ENCODE results near the gene CHD6. TPM values are rescaled to one million over a fixed set of nuclear protein-coding genes. Genes with fewer than 3 reads are reported as not detected.

The CHD6 gene
- total RNA-seq, 4 donors from 2014 or later = 32.5 to 37.7 (median 35.0) TPM

GRCh38 chr20:41367956-41368355 lies 250.2 kb downstream of the CHD6 start:
- WGBS = 94% methylated on average over 3 of the region's 3 CpGs
- TF ChIP-seq POLR2AphosphoS5 (IDR thresholded peaks at IDR 0.05) (no peak), EP300 (IDR thresholded peaks at IDR 0.05) (no peak), POLR2A (IDR thresholded peaks at IDR 0.05; ENCODE audit: low read depth) (no peak), CTCF (IDR thresholded peaks at IDR 0.05) (no peak)
- Histone ChIP-seq H3K9me3 (peaks cover 0 to 9% (median 0%) of the 10 kb centered on the region in 4 donors), H3K27me3 (peaks cover 0 to 56% (median 17%) of the 10 kb centered on the region in 4 donors), H3K36me3 (no peaks in the 10 kb centered on the region), H3K4me3 (no peak overlapping the region), H3K4me1 (peaks cover 5 to 20% (median 16%) of the 10 kb centered on the region in 4 donors), H3K27ac (replicated peaks in 1 of 4) (no peak overlapping the region)
- intact Hi-C loops (cut with DNase I) = no loop called here
- DNase-seq (ENCODE audit: extremely low spot score) = no peak

- 93% methylated on average over 11 of the region's 13 CpGs for WGBS
- TF ChIP-seq POLR2A (IDR thresholded peaks at IDR 0.05; ENCODE audit: low read depth) (no peak), CTCF (IDR thresholded peaks at IDR 0.05) (no peak), POLR2AphosphoS5 (IDR thresholded peaks at IDR 0.05) (no peak), EP300 (IDR thresholded peaks at IDR 0.05) (no peak)
- H3K4me3 ChIP-seq = no peak overlapping the region
- H3K4me1 ChIP-seq = peaks cover 7 to 20% (median 16%) of the 10 kb centered on the region in 4 donors
- peaks cover 0 to 57% (median 17%) of the 10 kb centered on the region in 4 donors for H3K27me3 ChIP-seq
- no peak overlapping the region for H3K27ac ChIP-seq (replicated peaks in 1 of 4)
- DNase-seq (ENCODE audit: extremely low spot score) = no peak
- no peaks in the 10 kb centered on the region for H3K36me3 ChIP-seq
- H3K9me3 ChIP-seq = peaks cover 0 to 9% (median 0%) of the 10 kb centered on the region in 4 donors
- intact Hi-C loops (cut with DNase I) = no loop called here
These were observed 250.8 kb downstream of the CHD6 start for GRCh38 chr20:41367393-41367695.

DNA sequence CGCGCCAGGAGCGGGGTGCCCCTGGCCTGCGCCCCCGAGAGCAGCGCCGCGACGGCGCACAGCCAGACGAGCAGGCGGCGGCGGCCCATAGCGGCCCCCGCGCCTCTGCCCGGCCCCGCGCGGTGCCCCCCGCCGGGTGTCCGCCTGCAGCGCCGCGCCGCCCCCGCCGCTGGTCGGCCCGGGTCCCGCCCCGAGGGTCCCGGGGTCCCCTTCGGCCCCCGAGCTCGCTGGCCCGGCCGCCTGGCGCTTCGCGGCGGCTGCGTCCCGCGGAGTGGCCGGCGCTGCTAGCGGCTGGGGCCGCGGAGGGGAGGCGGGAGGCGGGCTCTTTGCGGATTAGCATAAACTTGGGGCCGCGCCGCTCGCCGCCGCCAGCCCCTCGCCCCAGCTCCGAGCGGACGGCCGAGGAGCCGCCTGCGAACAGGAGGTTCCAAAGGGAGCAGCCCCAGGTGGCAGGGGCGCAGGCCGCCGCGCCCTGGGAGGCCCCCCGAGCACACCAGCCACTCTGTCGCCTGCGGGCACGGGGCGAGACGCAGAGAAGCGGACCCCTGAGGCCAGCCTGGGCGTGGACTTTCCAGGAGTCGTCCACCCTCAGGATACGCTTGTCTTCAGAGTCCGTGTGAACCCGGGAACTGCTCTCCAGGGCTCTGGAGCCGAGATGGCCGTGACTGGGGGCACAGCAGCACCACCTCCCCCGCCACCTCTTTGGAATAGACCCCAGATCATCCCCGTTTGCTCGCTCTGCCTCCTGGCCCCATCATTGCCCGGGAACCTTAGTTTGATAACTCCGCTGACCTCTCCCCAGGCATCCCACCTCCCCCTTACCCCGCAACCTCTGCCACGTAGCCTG lies 251.4 kb downstream of the CHD6 start, which contains the start of gene EMILIN3:
Gene EMILIN3 (minus strand): TSS at position 273 of the 847 bp plus-strand sequence. CDS start 184 bp downstream, at position 89.
- intact Hi-C loops (cut with DNase I) = no loop called here
- no peak for DNase-seq (ENCODE audit: extremely low spot score)
- H3K36me3 ChIP-seq = no peaks in the 10 kb centered on the region
- peaks cover 0 to 8% (median 0%) of the 10 kb centered on the region in 4 donors for H3K9me3 ChIP-seq
- TF ChIP-seq POLR2AphosphoS5 (IDR thresholded peaks at IDR 0.05) (no peak), CTCF (IDR thresholded peaks at IDR 0.05) (no peak), EP300 (IDR thresholded peaks at IDR 0.05) (no peak), POLR2A (IDR thresholded peaks at IDR 0.05; ENCODE audit: low read depth) (no peak)
- H3K27me3 ChIP-seq = peaks cover 0 to 57% (median 17%) of the 10 kb centered on the region in 4 donors
- H3K4me3 ChIP-seq = peak within 1 kb of the TSS; percentile 50 to 61 (median 53)
- 29% methylated on average over 23 of the region's 93 CpGs for WGBS
- peaks cover 12 to 20% (median 16%) of the 10 kb centered on the region in 4 donors for H3K4me1 ChIP-seq
- H3K27ac ChIP-seq (replicated peaks in 1 of 4) = no peak within 1 kb of the TSS

- no peak for DNase-seq (ENCODE audit: extremely low spot score)
- peaks cover 0 to under 1% (median 0%) of the 10 kb centered on the region in 4 donors for H3K9me3 ChIP-seq
- TF ChIP-seq POLR2AphosphoS5 (IDR thresholded peaks at IDR 0.05) (no peak), POLR2A (IDR thresholded peaks at IDR 0.05; ENCODE audit: low read depth) (no peak), EP300 (IDR thresholded peaks at IDR 0.05) (no peak), CTCF (IDR thresholded peaks at IDR 0.05) (no peak)
- H3K27me3 ChIP-seq = peaks cover 0 to 57% (median 17%) of the 10 kb centered on the region in 4 donors
- H3K4me3 ChIP-seq = peak overlapping the region; percentile 50 to 61 (median 53)
- peaks cover 13 to 20% (median 16%) of the 10 kb centered on the region in 4 donors for H3K4me1 ChIP-seq
- intact Hi-C loops (cut with DNase I) = no loop called here
- H3K27ac ChIP-seq (replicated peaks in 1 of 4) = no peak overlapping the region
- 16% methylated on average over 13 of the region's 76 CpGs for WGBS
- H3K36me3 ChIP-seq = no peaks in the 10 kb centered on the region
These were observed 252.2 kb downstream of the CHD6 start for GRCh38 chr20:41365777-41366545.

Data from esophagus muscularis mucosa (tissue), 4 donors.